IPS-NIHi7 (cell line): ENCODE results near the gene LHFPL6.
A peak's percentile ranks its signal among the peaks of the same experiment; 100 is the strongest.
"Not testable (repeated sequence)": the region's sequence is repeated elsewhere in the genome, so short reads cannot be mapped to it uniquely, and the experiment has no call there.

Source experiments
- DNase-seq: peaks from one replicate; pipeline ENCODE4 v3.0.0; 2012; ENCODE audit warnings: mixed read lengths; ENCODE audit errors: extremely low spot score

LHFPL6 gene

DNA sequence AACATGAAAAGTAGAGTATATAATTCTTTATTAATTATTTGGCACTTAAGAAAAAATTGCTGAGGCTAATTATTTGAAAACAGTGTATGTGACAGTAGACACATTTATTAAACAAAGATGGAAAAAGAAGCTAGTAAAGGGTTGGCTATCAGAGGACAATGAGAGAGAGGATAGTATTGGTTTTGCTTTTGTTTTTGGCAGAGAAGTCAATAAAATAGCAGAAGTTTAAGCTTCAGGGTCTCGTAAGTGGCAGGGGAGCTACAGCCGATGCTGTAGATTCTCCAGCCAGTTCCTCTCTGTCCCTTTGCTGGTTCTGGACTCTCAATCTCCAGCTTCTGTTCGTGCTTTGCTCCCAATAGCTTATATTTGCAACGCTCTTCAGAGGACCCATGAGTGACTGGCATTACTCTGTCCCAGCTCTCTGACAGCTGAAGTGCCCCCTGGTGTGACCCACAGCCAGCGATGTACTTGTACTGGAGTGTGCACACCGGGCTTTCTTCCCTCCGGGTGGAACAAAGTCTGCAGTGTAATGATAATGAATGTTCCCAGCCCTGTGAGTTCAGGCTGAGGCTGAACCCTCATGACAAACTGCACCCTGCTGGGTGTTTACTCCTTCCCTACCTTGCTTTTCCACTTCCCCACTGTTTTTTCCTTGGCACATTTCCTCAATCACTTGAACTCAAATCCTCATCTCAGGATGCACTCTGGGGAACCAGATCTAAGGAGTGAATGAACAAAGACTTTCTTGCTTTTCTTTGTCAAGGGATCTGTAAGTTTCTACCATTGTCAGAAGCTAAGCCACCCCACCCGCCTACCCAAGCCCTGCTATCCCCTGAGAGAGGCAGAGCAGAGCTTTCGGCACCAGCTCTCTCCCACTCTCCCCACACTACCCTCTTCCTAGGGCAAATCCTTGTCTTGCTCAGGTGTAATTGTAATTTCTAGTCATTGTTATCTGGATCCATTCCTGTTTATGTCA is 254.8 kb downstream of the LHFPL6 start:
- peak; percentile 67 for DNase-seq

DNA sequence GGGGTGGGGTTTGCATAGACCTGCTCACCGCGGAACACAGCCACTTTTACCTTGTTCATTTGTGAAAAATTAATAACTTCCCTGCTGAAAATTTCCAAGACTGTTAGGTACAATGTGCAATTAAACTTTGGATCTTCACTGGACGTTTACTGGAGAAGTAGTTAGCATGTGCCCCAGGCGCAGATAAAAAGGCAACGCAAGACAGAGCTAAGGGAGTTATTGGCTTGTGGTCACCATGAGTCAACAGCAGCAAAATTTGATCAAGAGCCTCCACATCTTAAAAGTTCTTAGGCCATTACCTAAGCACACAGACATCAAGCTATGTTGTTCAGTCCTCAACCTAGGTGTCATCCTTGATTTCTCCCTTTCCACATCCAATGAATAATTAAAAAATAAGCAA is 257.0 kb downstream of the LHFPL6 start:
- no peak for DNase-seq

GRCh38 chr13:39341251-39341650 is 261.7 kb downstream of the LHFPL6 start:
- no peak for DNase-seq

DNA sequence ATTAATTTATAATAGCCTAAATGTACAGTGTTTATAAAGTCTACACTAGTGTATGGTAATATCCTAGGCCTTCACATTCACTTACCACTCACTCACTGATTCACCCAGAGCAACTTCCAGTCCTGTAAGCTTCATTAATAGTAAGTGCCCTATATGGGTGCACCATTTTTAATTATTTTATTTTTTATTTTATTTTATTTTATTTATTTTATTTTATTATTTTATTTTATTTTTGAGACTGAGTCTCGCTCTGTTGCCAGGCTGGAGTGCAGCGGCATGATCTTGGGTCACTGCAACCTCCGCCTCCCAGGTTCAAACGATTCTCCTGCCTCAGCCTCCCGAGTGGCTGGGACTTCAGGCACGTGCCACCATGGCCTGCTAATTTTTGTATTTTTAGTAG is 264.9 kb downstream of the LHFPL6 start:
- DNase-seq: not testable (repeated sequence)

DNA sequence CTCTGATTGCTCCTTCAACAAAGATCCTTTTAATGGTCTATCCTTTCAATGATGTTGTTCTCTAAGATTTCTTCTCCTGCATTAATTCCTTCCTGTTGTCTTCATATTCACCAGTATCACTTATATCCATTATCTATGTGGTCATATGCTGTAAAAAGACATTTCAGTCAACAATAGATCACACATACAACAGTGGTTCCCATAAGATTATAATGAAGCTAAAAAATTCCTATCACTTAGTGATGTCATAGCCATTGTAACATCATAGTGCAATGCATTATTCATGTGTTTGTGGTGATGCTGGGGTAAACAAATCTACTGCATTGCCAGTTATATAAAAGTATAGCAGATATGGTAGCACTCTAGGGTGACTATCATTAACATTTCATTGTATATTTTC is 266.1 kb downstream of the LHFPL6 start:
- DNase-seq: no peak

DNA sequence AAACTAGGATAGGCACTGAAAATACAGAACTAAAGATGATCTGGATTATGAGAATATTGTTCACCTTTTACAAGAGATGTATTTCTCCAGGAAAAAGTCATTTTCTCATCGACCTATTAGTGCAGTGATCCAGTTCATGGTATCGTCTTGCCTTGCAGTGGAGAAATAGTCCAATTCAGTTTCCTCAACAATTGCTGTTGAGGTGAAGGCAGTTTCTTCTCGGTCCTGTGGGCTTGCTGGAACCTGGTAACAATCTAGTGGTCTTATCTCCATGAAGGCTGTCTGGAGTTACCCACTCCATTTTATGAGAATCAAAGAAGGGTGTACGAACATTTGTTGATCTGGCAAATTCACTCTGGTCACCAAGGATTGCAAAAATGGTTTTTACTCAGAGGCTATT is 266.8 kb downstream of the LHFPL6 start:
- DNase-seq: no peak

DNA sequence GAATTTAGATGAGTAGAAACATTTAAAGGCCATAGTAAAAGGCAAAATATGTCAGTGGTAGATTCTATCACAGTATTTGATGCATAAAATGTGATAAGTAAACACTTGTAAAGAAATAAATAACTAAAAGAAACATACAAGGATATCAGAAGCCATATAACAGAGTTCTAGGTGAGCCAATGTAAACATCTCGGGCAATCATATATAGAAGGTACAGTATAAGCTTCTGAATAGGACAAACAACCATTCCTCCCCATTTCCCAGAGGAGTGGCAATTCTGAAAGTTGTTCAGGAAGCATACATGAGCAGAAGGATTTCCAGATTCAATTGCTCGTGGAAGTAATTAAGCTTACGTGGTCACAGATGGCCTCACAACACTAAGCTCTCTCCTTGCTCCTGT is 267.3 kb downstream of the LHFPL6 start:
- no peak for DNase-seq

GRCh38 chr13:39330504-39330903 is 272.5 kb downstream of the LHFPL6 start:
- DNase-seq: no peak

- peak; percentile 26 for DNase-seq
Observed at GRCh38 chr13:39329182-39329639, 273.8 kb downstream of the LHFPL6 start.

GRCh38 chr13:39327172-39327479 is 275.9 kb downstream of the LHFPL6 start:
- no peak for DNase-seq

- DNase-seq: no peak
Observed at GRCh38 chr13:39326469-39327171, 276.4 kb downstream of the LHFPL6 start.

DNA sequence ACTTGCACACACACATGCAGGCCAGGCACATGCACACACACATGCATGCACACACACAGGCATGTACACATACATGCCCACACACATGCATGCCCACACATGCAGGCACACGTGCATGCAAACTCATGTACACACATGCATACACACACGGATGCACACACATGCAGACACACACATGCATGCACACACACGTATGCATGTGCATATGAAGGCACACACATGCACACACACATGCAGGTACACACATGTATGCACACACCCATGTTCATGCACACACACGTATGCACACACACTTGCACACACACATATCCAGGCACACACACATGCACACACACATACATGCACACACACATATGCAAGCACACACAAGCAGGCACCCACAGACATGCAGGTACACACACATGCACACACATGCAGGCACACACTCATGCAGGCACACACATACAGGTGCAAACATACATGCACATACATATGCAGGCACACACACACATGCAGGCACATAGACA is 278.1 kb downstream of the LHFPL6 start:
- DNase-seq: no peak

- no peak for DNase-seq
Observed at GRCh38 chr13:39322836-39323585, 280.0 kb downstream of the LHFPL6 start.

DNA sequence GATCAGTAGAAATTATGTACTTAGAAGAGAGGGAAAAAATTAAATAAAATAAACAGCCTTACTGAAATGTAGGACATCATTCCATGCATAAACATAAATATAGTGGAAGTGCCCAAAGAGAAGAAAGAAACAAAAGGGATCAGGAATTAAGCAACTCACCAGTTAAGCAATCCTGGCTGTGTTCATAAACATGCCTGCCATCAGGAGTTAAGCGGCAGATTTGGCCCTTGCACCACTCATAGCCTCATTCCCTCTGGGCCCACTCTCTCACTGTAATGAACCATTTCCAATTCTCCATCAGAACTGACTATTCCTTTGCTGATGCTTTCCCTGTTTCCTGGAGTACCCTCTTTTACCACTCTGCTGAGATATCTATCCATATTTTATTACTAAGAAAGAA is 281.4 kb downstream of the LHFPL6 start:
- no peak for DNase-seq

DNA sequence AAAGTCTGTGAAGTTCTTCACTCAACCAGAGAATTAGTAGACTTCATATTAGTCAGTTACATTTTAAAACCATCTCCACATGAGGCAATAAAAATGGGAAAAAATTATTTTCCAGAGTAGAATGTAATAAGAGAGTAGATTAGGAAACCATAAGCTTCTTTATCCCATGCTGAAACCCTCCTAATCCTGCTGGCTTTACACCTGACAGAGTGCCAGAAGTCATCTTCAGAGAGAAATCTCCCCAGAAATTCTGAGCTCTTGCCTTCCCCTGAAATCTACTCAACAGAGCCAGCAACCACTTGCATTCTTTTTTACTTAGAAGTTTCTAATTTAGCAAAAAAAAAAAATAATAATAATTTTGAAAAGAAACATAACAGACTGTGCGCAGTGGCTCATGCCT is 284.8 kb downstream of the LHFPL6 start:
- no peak for DNase-seq

DNA sequence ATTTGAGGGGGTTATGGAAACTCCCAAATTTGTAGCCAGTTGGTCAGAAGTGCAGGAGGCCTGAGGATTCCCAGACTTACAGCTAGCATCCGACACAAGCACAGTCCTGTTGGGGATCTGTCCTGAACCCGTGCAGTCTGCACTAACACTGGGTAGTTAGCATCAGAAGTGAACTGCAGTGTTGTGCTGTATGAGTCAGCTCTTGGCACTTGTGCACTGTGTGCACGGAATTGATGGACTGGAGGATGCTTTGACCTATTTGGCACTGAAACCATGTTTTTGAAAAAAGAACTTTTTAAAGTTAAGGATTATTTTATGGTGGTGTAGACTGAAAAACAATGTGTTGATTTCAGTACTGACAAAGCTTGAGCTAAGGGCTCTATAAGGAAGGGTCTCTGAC is 285.7 kb downstream of the LHFPL6 start:
- no peak for DNase-seq

DNA sequence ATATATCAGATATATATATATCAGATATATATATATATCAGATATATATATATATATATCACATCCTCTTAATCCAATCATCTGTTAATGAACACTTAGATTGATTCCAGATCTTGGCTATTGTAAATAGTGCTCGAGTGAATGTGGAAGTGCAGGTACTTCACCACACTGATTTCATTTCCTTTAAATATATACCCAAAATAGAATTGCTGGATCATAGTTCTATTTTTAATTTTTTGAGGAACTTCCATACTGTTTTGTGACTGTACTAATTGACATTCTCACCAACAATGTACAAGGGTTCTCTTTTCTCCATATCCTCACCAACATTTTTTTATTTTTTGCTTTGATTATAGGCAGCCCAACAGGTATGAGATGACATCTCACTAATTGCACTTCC is 287.2 kb downstream of the LHFPL6 start:
- no peak for DNase-seq

- no peak for DNase-seq
Observed at GRCh38 chr13:39313721-39314120, 289.3 kb downstream of the LHFPL6 start.

- DNase-seq: no peak
Observed at GRCh38 chr13:39312596-39312995, 290.4 kb downstream of the LHFPL6 start.

GRCh38 chr13:39311619-39312018 is 291.4 kb downstream of the LHFPL6 start:
- DNase-seq: no peak

DNA sequence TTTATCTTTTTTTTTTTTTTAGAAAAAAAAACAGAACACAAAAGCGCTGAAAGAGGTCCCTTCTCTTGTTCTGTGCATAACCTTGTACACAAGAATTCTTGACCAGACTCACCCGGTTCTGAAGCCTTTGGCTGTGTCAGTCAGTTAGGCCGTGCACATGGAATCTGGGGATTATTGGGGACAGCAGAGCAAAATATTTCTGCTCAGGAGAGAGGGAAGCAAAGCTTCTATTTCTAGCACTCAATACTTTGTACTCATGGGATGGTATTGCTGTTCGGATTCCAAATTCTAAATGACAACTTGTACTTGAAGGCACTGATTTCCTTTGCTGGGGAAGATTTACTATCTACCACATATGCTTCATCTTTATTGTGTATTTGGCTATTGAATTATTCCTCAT is 292.0 kb downstream of the LHFPL6 start:
- DNase-seq: no peak
